Panc1 (cell line): Measurements from ENCODE around the gene ILK.

ENCODE experiments used
- CTCF ChIP-seq: fragments of 450-650 bp; IDR thresholded peaks from 2 replicates; pipeline ENCODE4 v1.5.1; 2017; ENCODE audit warnings: mild to moderate bottlenecking
- POLR2AphosphoS5 ChIP-seq: IDR thresholded peaks from 2 replicates; pipeline ENCODE4 v1.6.1; 2012; ENCODE audit warnings: mild to moderate bottlenecking, low read depth, low read length, moderate library complexity
- REST ChIP-seq, 2 experiments: IDR thresholded peaks; 2 replicates each; pipeline ENCODE4 v1.6.1; 2011 to 2012; ENCODE audit warnings: low read depth in 2 of 2, control low read depth in 1 of 2, low read length in 1 of 2, mild to moderate bottlenecking in 1 of 2, moderate library complexity in 1 of 2; ENCODE audit not compliant: insufficient read depth in 1 of 2
- SIN3A ChIP-seq: IDR thresholded peaks from 2 replicates; pipeline ENCODE4 v1.6.1; 2012; ENCODE audit warnings: low read depth, mild to moderate bottlenecking, low read length, moderate library complexity, borderline replicate concordance; ENCODE audit not compliant: insufficient read depth

- TF ChIP-seq POLR2AphosphoS5: no peak
- no peak for TF ChIP-seq SIN3A
- no peak for TF ChIP-seq CTCF
- no peak for TF ChIP-seq REST (IDR thresholded peaks at IDR 0.05; ENCODE audit: insufficient read depth in 1 of 2, low read depth in 2 of 2, low read length in 1 of 2)
Observed at GRCh38 chr11:6635082-6635932, 31.7 kb downstream of the ILK start.
